KMS-11 (cell line): ENCODE results near the gene PMS2.

Experiments
- H2AFZ ChIP-seq: fragments of 200-600 bp; sonication (generic); 2 replicates; pipeline ENCODE4 v1.6.1; 2016; ENCODE audit warnings: antibody characterized with exemption, mixed run types, low read depth
- H3K27ac ChIP-seq: fragments of 200-600 bp; sonication (generic); 2 replicates; pipeline ENCODE4 v1.6.1; 2016; ENCODE audit warnings: mild to moderate bottlenecking, mixed run types
- H3K27me3 ChIP-seq: fragments of 200-600 bp; sonication (generic); 2 replicates; pipeline ENCODE4 v1.6.1; 2017; ENCODE audit warnings: mild to moderate bottlenecking, low read depth, mixed run types, moderate library complexity; ENCODE audit not compliant: insufficient read depth
- H3K36me3 ChIP-seq: fragments of 200-600 bp; sonication (generic); 2 replicates; pipeline ENCODE4 v1.6.1; 2017; ENCODE audit warnings: mild to moderate bottlenecking, mixed run types; ENCODE audit not compliant: insufficient read depth
- H3K4me1 ChIP-seq: fragments of 200-600 bp; sonication (generic); 2 replicates; pipeline ENCODE4 v1.6.1; 2016; ENCODE audit warnings: mild to moderate bottlenecking, low read depth, mixed run types; ENCODE audit not compliant: poor library complexity, severe bottlenecking
- H3K4me2 ChIP-seq: fragments of 200-600 bp; sonication (generic); 2 replicates; pipeline ENCODE4 v1.7.0; 2016; ENCODE audit warnings: mild to moderate bottlenecking, mixed run types
- H3K4me3 ChIP-seq: fragments of 200-600 bp; sonication (generic); IDR thresholded peaks from 2 replicates; pipeline ENCODE4 v1.6.1; 2017; ENCODE audit warnings: low read depth, low read length, mixed read lengths; ENCODE audit not compliant: insufficient read depth
- H3K79me2 ChIP-seq: fragments of 200-600 bp; sonication (generic); 2 replicates; pipeline ENCODE4 v1.6.1; 2016; ENCODE audit warnings: low read depth, mixed run types; ENCODE audit not compliant: insufficient read depth
- H3K9ac ChIP-seq: fragments of 200-600 bp; sonication (generic); 2 replicates; pipeline ENCODE4 v1.6.1; 2016; ENCODE audit warnings: mild to moderate bottlenecking, mixed run types
- H4K20me1 ChIP-seq: fragments of 200-600 bp; sonication (generic); 2 replicates; pipeline ENCODE4 v1.6.1; 2016; ENCODE audit warnings: mild to moderate bottlenecking, mixed run types; ENCODE audit not compliant: insufficient read depth
- TF ChIP-seq, protein P1 (sequence below): fragments of 200-600 bp; sonication (generic); conservative IDR thresholded peaks from 2 replicates; pipeline ENCODE4 v1.6.1; 2017; ENCODE audit warnings: low read depth, mild to moderate bottlenecking, antibody characterized with exemption, low read length, moderate library complexity, mixed read lengths

The PMS2 gene

GRCh38 chr7:6032167-6032566 lies 23.3 kb upstream of the PMS2 start:
- Histone ChIP-seq H3K36me3 (peaks cover 4% of the 10 kb centered on the region; the same call in 1 of the 2 replicates), H3K27me3 (no peaks in the 10 kb centered on the region), H3K79me2 (0 out of 2 replicates have a peak, but pooled peaks cover 4% of the 10 kb centered on the region), H2AFZ (no peak overlapping the region), H3K4me3 (no peak overlapping the region), H3K4me1 (no peaks in the 10 kb centered on the region), H3K4me2 (no peak overlapping the region), H3K9ac (no peak overlapping the region), H4K20me1 (no peaks in the 10 kb centered on the region), H3K27ac (no peak overlapping the region)
- TF ChIP-seq, protein P1, sequence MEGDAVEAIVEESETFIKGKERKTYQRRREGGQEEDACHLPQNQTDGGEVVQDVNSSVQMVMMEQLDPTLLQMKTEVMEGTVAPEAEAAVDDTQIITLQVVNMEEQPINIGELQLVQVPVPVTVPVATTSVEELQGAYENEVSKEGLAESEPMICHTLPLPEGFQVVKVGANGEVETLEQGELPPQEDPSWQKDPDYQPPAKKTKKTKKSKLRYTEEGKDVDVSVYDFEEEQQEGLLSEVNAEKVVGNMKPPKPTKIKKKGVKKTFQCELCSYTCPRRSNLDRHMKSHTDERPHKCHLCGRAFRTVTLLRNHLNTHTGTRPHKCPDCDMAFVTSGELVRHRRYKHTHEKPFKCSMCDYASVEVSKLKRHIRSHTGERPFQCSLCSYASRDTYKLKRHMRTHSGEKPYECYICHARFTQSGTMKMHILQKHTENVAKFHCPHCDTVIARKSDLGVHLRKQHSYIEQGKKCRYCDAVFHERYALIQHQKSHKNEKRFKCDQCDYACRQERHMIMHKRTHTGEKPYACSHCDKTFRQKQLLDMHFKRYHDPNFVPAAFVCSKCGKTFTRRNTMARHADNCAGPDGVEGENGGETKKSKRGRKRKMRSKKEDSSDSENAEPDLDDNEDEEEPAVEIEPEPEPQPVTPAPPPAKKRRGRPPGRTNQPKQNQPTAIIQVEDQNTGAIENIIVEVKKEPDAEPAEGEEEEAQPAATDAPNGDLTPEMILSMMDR = no peak

DNA sequence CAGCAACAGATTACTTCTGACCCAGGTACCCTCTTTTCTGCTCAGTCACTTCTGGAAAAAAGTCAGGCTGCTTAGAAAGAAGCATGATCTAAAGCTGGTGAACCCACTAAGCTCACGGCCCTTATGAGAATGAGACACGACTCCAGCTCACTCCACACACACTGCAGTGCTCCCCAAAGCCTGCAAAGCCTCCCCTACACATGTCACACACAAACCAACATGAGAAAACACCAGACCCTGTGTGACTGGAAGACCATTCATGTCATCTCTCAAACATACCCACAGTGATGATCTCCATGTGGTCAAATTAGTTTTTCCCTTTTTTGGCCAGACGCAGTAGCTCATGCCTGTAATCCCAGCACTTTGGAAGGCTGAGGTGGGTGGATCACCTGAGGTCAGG lies 22.7 kb upstream of the PMS2 start:
- H3K4me2 ChIP-seq = no peak overlapping the region
- no peaks in the 10 kb centered on the region for H3K27me3 ChIP-seq
- H3K79me2 ChIP-seq = 0 out of 2 replicates have a peak, but pooled peaks cover 4% of the 10 kb centered on the region
- no peak overlapping the region for H2AFZ ChIP-seq
- no peak overlapping the region for H3K27ac ChIP-seq
- H3K9ac ChIP-seq = no peak overlapping the region
- peaks cover 1% of the 10 kb centered on the region for H3K4me1 ChIP-seq
- H3K36me3 ChIP-seq = peaks cover 4% of the 10 kb centered on the region; the same call in 1 of the 2 replicates
- no peak overlapping the region for H3K4me3 ChIP-seq
- TF ChIP-seq, protein P1 = no peak
- H4K20me1 ChIP-seq = no peaks in the 10 kb centered on the region

DNA sequence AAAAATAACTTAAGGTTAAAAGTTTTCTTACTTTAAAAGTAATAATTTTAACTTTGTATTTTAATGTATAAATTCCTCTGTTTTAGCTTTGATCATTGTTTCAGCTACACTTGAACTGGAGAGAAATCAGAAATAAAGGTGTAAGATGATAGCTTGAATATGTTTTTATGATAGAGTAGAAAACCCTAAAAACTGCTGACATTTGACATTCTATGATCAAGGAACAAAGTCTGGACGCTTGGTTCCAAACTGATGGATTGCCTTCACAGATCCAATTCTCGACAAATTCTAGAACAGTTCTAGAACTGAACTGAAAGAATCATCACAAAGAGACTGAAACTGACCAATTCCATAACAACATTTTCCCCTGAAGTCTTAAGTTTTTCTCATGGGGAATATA lies 22.1 kb upstream of the PMS2 start, which contains the start of gene ANKRD61:
TSS of gene ANKRD61 (plus strand) at position 389 of the 400 bp plus-strand sequence. CDS start at position 389, 0 bp downstream.
- no peaks in the 10 kb centered on the region for H3K27me3 ChIP-seq
- no peak within 1 kb of the TSS for H3K4me2 ChIP-seq
- H3K79me2 ChIP-seq = 0 out of 2 replicates have a peak, but pooled peaks cover 4% of the 10 kb centered on the region
- TF ChIP-seq, protein P1 = no peak
- peaks cover 4% of the 10 kb centered on the region; the same call in 1 of the 2 replicates for H3K36me3 ChIP-seq
- peaks cover 4% of the 10 kb centered on the region for H3K4me1 ChIP-seq
- no peak within 1 kb of the TSS for H3K27ac ChIP-seq
- no peak within 1 kb of the TSS for H2AFZ ChIP-seq
- H3K4me3 ChIP-seq = no peak within 1 kb of the TSS
- no peak within 1 kb of the TSS for H3K9ac ChIP-seq
- no peaks in the 10 kb centered on the region for H4K20me1 ChIP-seq

DNA sequence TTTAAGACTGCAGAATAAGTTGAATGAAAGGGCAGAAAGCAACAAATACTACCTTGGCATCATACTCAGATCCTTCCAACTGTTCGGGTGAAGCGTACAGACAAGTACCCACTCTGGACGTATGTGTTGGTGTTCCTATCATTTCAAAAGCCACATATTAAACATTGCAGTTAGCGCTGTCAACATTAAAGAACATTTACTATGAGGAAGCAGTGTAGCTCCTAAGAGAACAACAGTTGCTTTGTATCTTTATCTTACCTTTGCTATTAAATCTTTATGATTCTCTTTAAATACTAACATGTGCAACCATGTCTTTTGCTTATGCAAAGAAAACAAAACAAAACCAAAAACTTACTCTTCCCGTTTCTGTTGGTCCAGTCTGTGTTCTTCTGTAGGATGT lies 19.7 kb upstream of the PMS2 start:
- H3K9ac ChIP-seq = no peak overlapping the region
- no peaks in the 10 kb centered on the region for H3K27me3 ChIP-seq
- 0 out of 2 replicates have a peak, but pooled peaks cover 4% of the 10 kb centered on the region for H3K79me2 ChIP-seq
- H3K4me2 ChIP-seq = no peak overlapping the region
- TF ChIP-seq, protein P1 = no peak
- peaks cover 4% of the 10 kb centered on the region for H3K4me1 ChIP-seq
- H3K27ac ChIP-seq = no peak overlapping the region
- no peak overlapping the region for H3K4me3 ChIP-seq
- H4K20me1 ChIP-seq = no peaks in the 10 kb centered on the region
- H3K36me3 ChIP-seq = peaks cover 8% of the 10 kb centered on the region; the same call in 1 of the 2 replicates
- H2AFZ ChIP-seq = no peak overlapping the region
